Sigmoid colon (tissue), 7 donors: ENCODE results near the gene CEP63. TPM values are rescaled to one million over a fixed set of nuclear protein-coding genes. Genes with fewer than 3 reads are reported as not detected.

Experiments
- DNase-seq: peaks from one replicate; pipeline ENCODE4 v3.0.0-alpha.2; 2019
- H3K27ac ChIP-seq, 4 donors: fragments of 200-600 bp; sonication (generic); one replicate each; pipeline ENCODE4 v1.5.1; 2016 to 2019; ENCODE audit warnings: mild to moderate bottlenecking in 1 of 4
- H3K27me3 ChIP-seq, 3 donors: fragments of 200-600 bp; sonication (generic); one replicate each; pipeline ENCODE4 v1.5.1; 2019; ENCODE audit warnings: mild to moderate bottlenecking in 1 of 3
- H3K36me3 ChIP-seq, 4 donors: fragments of 200-600 bp; sonication (generic); one replicate each; pipeline ENCODE4 v1.5.1; 2016 to 2019
- H3K4me1 ChIP-seq, 4 donors: fragments of 200-600 bp; sonication (generic); one replicate each; pipeline ENCODE4 v1.5.1; 2017 to 2019
- H3K4me3 ChIP-seq, 4 donors: fragments of 200-600 bp; sonication (generic); one replicate each; pipeline ENCODE4 v1.5.1; 2017 to 2019; ENCODE audit warnings: mild to moderate bottlenecking in 2 of 4, moderate library complexity in 1 of 4
- H3K9me3 ChIP-seq, 4 donors: fragments of 200-600 bp in 3 of 4; sonication (generic) in 3 of 4; one replicate each; pipeline versions ENCODE4 v1.5.1 to v1.6.1; 2013 to 2019
- EP300 ChIP-seq, 4 donors: sonication (generic); formaldehyde crosslinking; IDR thresholded peaks; one replicate each; pipeline ENCODE4 v1.6.1; 2017; ENCODE audit warnings: antibody characterized with exemption in 4 of 4
- POLR2A ChIP-seq, 2 donors: fragments of 450-650 bp; IDR thresholded peaks; one replicate each; pipeline ENCODE4 v1.6.1; 2016; ENCODE audit warnings: antibody characterized with exemption in 2 of 2, mild to moderate bottlenecking in 2 of 2, moderate library complexity in 2 of 2
- POLR2AphosphoS5 ChIP-seq, 4 donors: sonication (generic); formaldehyde crosslinking; IDR thresholded peaks; one replicate each; pipeline ENCODE4 v1.6.1; 2017; ENCODE audit warnings: antibody characterized with exemption in 4 of 4
- WGBS, 2 donors: extraction: QIAGEN DNeasy Blood & Tissue Kit; methylation state at CpG; one replicate each; pipeline ENCODE4 v1.1.7; 2013; 5-methylcytosine and 5-hydroxymethylcytosine counted together
- intact Hi-C: fragments of 100-400 bp; cut with DNase I; formaldehyde crosslinking; loops from one replicate; pipeline ENCODE4 v1.15.1; 2023
- polyA plus RNA-seq, 3 donors: library from polyadenylated mRNA; stranded (reverse); fragments of 200-250 nt; gene quantifications; one replicate each; pipeline ENCODE4 v1.2.3, GENCODE V29; 2013
- total RNA-seq, 4 donors: library from RNA; depleted of rRNA; stranded (reverse); fragments of >200 nt; gene quantifications; one replicate each; pipeline ENCODE4 v1.1.0, GENCODE V29; 2016
- TF ChIP-seq, protein P1 (sequence below), 4 experiments: fragments of 450-650 bp in 3 of 4; fragments of 200-600 bp in 1 of 4; IDR thresholded peaks; one replicate each; pipeline ENCODE4 v1.5.1; 2016 to 2019; ENCODE audit warnings: antibody characterized with exemption in 4 of 4, mild to moderate bottlenecking in 3 of 4, moderate library complexity in 2 of 4
- donor health status: healthy with polysubstance abuse.
- donor health status: Bipolar disorder and iron deficiency.
- donor health status: healthy.

Gene CEP63
- total and polyA plus RNA-seq, 7 donors = 16.6 to 33.5 (median 22.5) TPM

DNA sequence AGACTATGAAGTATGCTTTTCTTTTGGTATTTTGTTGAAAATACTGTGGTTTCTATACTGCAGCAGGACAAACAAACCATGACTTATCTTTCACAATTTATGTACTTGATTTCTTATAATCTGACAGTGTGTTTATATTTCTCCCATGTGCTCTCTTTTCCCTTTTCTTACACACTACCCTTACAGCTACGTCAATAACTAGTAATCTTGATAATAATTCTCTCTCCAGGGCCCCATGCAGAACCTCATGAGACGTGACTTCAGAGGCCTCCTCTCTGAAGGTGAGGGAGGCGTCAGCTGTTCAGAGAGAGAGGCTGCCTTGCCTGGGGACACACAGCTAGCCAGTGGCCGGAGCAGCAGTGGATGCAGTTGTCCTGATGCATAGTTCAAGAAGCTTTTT is 129.1 kb downstream of the CEP63 start:
- Histone ChIP-seq H3K9me3 (no peaks in the 10 kb centered on the region), H3K4me3 (no peak overlapping the region), H3K27ac (no peak overlapping the region), H3K36me3 (peaks cover 0 to 13% (median 0%) of the 10 kb centered on the region in 4 donors), H3K27me3 (no peaks in the 10 kb centered on the region), H3K4me1 (no peaks in the 10 kb centered on the region)
- intact Hi-C loops = no loop called here
- TF ChIP-seq POLR2A (IDR thresholded peaks at IDR 0.05) (no peak), EP300 (IDR thresholded peaks at IDR 0.05) (no peak), POLR2AphosphoS5 (IDR thresholded peaks at IDR 0.05) (no peak)
- TF ChIP-seq, protein P1, sequence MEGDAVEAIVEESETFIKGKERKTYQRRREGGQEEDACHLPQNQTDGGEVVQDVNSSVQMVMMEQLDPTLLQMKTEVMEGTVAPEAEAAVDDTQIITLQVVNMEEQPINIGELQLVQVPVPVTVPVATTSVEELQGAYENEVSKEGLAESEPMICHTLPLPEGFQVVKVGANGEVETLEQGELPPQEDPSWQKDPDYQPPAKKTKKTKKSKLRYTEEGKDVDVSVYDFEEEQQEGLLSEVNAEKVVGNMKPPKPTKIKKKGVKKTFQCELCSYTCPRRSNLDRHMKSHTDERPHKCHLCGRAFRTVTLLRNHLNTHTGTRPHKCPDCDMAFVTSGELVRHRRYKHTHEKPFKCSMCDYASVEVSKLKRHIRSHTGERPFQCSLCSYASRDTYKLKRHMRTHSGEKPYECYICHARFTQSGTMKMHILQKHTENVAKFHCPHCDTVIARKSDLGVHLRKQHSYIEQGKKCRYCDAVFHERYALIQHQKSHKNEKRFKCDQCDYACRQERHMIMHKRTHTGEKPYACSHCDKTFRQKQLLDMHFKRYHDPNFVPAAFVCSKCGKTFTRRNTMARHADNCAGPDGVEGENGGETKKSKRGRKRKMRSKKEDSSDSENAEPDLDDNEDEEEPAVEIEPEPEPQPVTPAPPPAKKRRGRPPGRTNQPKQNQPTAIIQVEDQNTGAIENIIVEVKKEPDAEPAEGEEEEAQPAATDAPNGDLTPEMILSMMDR (IDR thresholded peaks at IDR 0.05) = no peak
- 86 to 89% methylated on average over 4 of the region's 4 CpGs for WGBS, 2 donors
- DNase-seq = no peak

DNA sequence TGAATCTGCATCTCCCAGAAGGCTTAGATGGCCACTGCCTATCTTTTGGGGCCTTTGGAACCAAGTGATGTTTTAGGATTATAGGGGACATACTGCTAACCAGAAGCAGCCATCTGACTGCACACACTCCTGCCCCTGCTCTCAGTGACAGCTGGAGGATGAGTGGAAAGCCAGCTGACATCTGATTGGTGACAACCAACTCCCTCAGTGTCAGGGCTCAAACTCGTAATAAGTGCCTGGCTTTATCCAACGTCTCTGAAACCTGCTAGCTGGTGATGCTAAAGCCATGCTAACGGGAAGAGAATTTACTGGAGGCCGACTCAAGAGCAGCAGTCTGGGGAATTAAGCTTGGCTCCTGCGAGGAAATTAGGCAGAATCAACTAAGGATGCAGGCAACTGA is 129.9 kb downstream of the CEP63 start:
- Histone ChIP-seq H3K4me1 (no peaks in the 10 kb centered on the region), H3K4me3 (no peak overlapping the region), H3K27ac (no peak overlapping the region), H3K9me3 (no peaks in the 10 kb centered on the region), H3K36me3 (peaks cover 0 to 21% (median 0%) of the 10 kb centered on the region in 4 donors), H3K27me3 (no peaks in the 10 kb centered on the region)
- intact Hi-C loops = no loop called here
- TF ChIP-seq POLR2AphosphoS5 (IDR thresholded peaks at IDR 0.05) (no peak), EP300 (IDR thresholded peaks at IDR 0.05) (no peak), POLR2A (IDR thresholded peaks at IDR 0.05) (no peak)
- TF ChIP-seq, protein P1 (IDR thresholded peaks at IDR 0.05) = no peak
- DNase-seq = no peak
- WGBS, 2 donors = 80 to 86% methylated on average over 5 of the region's 5 CpGs

GRCh38 chr3:134617608-134618477 is 132.0 kb downstream of the CEP63 start:
- TF ChIP-seq EP300 (IDR thresholded peaks at IDR 0.05) (no peak), POLR2A (IDR thresholded peaks at IDR 0.05) (no peak), POLR2AphosphoS5 (IDR thresholded peaks at IDR 0.05) (no peak)
- TF ChIP-seq, protein P1 (IDR thresholded peaks at IDR 0.05) = no peak
- H3K36me3 ChIP-seq = peaks cover 0 to 21% (median 0%) of the 10 kb centered on the region in 4 donors
- H3K4me3 ChIP-seq = no peak overlapping the region
- 66 to 79% methylated on average over 7 of the region's 7 CpGs for WGBS, 2 donors
- H3K4me1 ChIP-seq = no peaks in the 10 kb centered on the region
- DNase-seq = no peak
- no peaks in the 10 kb centered on the region for H3K27me3 ChIP-seq
- no peaks in the 10 kb centered on the region for H3K9me3 ChIP-seq
- H3K27ac ChIP-seq = no peak overlapping the region
- intact Hi-C loops = no loop called here

- Histone ChIP-seq H3K27ac (no peak overlapping the region), H3K4me1 (no peaks in the 10 kb centered on the region), H3K4me3 (no peak overlapping the region), H3K27me3 (no peaks in the 10 kb centered on the region), H3K9me3 (no peaks in the 10 kb centered on the region), H3K36me3 (peaks cover 0 to 21% (median 0%) of the 10 kb centered on the region in 4 donors)
- TF ChIP-seq POLR2A (IDR thresholded peaks at IDR 0.05) (no peak), POLR2AphosphoS5 (IDR thresholded peaks at IDR 0.05) (no peak), EP300 (IDR thresholded peaks at IDR 0.05) (no peak)
- TF ChIP-seq, protein P1 (IDR thresholded peaks at IDR 0.05) = no peak
- WGBS, 2 donors = 94% methylated on average over 13 of the region's 13 CpGs
- no peak for DNase-seq
- intact Hi-C loops = no loop called here
Measured at GRCh38 chr3:134618478-134619300, 132.8 kb downstream of the CEP63 start.
